T-cell (primary cell): Measurements from ENCODE around the gene TAF1C. TPM values are rescaled to one million over a fixed set of nuclear protein-coding genes. Genes with fewer than 3 reads are reported as not detected.

Source experiments
- ATAC-seq, 4 experiments: fragments of 200-7000 bp in 3 of 4; fragments of 150-1000 bp in 1 of 4; cut with Tn5 transposase; replicated peaks in 1 of 4; 1 replicate in 3 of 4; 2 replicates in 1 of 4; pipeline ENCODE4 v1.10.0; 2021; ENCODE audit warnings: moderate library complexity in 3 of 4, mild to moderate bottlenecking in 2 of 4, moderate number of reproducible peaks in 1 of 4
- CTCF ChIA-PET, 2 donors: fragments of 300-600 bp; sonication (Branson Sonifier 250); formaldehyde crosslinking; loops; one replicate each; lab custom pipeline; 2022; ENCODE audit warnings: antibody characterized with exemption in 2 of 2; lab: Charles Lee
- POLR2A ChIA-PET, 2 donors: fragments of 300-600 bp; sonication (Branson Sonifier 250); formaldehyde crosslinking; loops; one replicate each; lab custom pipeline; 2022; ENCODE audit warnings: antibody characterized with exemption in 2 of 2; lab: Charles Lee
- DNase-seq, 35 experiments: peaks; one replicate each; pipeline versions ENCODE4 v3.0.0 to v3.0.0-alpha.2; 2013 to 2023
- H3K27ac ChIP-seq: one replicate; pipeline ENCODE4 v1.5.1; 2013; ENCODE audit warnings: low read length
- H3K27me3 ChIP-seq, 2 experiments: replicated peaks in 1 of 2; 1 replicate in 1 of 2; 2 replicates in 1 of 2; pipeline versions ENCODE4 v1.6.1 to v1.7.0; 2013; ENCODE audit warnings: low read length in 1 of 2, mixed read lengths in 1 of 2; ENCODE audit not compliant: control insufficient read depth in 2 of 2, insufficient read depth in 2 of 2; ENCODE audit errors: extremely low read depth in 1 of 2
- H3K36me3 ChIP-seq, 2 donors: 1 replicate in 1 of 2; 2 replicates in 1 of 2; pipeline versions ENCODE4 v1.6.1 to v1.7.0; 2013; ENCODE audit warnings: low read length in 1 of 2; ENCODE audit not compliant: control insufficient read depth in 2 of 2, insufficient read depth in 1 of 2; ENCODE audit errors: extremely low read depth in 1 of 2
- H3K4me1 ChIP-seq, 2 experiments: 1 replicate in 1 of 2; 2 replicates in 1 of 2; pipeline versions ENCODE4 v1.6.1 to v1.7.0; 2013; ENCODE audit warnings: low read length in 2 of 2, mixed read lengths in 1 of 2; ENCODE audit not compliant: insufficient read depth in 2 of 2, control insufficient read depth in 1 of 2; ENCODE audit errors: extremely low read depth in 1 of 2
- H3K4me3 ChIP-seq, 2 donors: 1 replicate in 1 of 2; 2 replicates in 1 of 2; pipeline versions ENCODE4 v1.5.1 to v1.7.0; 2013; ENCODE audit warnings: mild to moderate bottlenecking in 2 of 2, low read length in 1 of 2, moderate library complexity in 1 of 2; ENCODE audit not compliant: control insufficient read depth in 1 of 2; ENCODE audit errors: extremely low read depth in 1 of 2
- H3K9me3 ChIP-seq: 2 replicates; pipeline ENCODE4 v1.7.0; 2013
- H3K27ac Mint-ChIP-seq, 2 donors: one replicate each; pipeline ENCODE4 v1.8.0; 2020 to 2021; ENCODE audit warnings: mild to moderate bottlenecking in 2 of 2, mixed read lengths in 2 of 2
- H3K27me3 Mint-ChIP-seq, 2 donors: one replicate each; pipeline ENCODE4 v1.8.0; 2021 to 2022; ENCODE audit warnings: mixed read lengths in 2 of 2
- H3K36me3 Mint-ChIP-seq: one replicate; pipeline ENCODE4 v1.8.0; 2021; ENCODE audit warnings: mixed read lengths
- H3K4me1 Mint-ChIP-seq, 3 donors: one replicate each; pipeline ENCODE4 v1.8.0; 2020 to 2022; ENCODE audit warnings: mixed read lengths in 3 of 3, mild to moderate bottlenecking in 1 of 3
- H3K4me3 Mint-ChIP-seq, 3 donors: one replicate each; pipeline ENCODE4 v1.8.0; 2020 to 2022; ENCODE audit warnings: mild to moderate bottlenecking in 3 of 3, mixed read lengths in 3 of 3, moderate library complexity in 3 of 3
- H3K9me3 Mint-ChIP-seq, 3 donors: one replicate each; pipeline ENCODE4 v1.8.0; 2020 to 2022; ENCODE audit warnings: mixed read lengths in 3 of 3
- WGBS: methylation state at CpG from one replicate; pipeline ENCODE4 v1.1.5; 2013; ENCODE audit warnings: missing lambda C conversion rate; ENCODE audit not compliant: insufficient coverage; 5-methylcytosine and 5-hydroxymethylcytosine counted together
- total RNA-seq, 35 experiments: library from RNA in 6 of 35; stranded (reverse) in 6 of 35; fragments of 120-200 nt in 1 of 35; gene quantifications; one replicate each; pipeline versions ENCODE4 v1.2.1 to v1.2.4 and lab custom pipeline; 2013 to 2026

TAF1C gene
- total RNA-seq, 5 donors from 2014 or later (not counting 1 experiment from before 2014, with no cell fraction given), result 81.9 to 97.6 (median 92.8) TPM

DNA sequence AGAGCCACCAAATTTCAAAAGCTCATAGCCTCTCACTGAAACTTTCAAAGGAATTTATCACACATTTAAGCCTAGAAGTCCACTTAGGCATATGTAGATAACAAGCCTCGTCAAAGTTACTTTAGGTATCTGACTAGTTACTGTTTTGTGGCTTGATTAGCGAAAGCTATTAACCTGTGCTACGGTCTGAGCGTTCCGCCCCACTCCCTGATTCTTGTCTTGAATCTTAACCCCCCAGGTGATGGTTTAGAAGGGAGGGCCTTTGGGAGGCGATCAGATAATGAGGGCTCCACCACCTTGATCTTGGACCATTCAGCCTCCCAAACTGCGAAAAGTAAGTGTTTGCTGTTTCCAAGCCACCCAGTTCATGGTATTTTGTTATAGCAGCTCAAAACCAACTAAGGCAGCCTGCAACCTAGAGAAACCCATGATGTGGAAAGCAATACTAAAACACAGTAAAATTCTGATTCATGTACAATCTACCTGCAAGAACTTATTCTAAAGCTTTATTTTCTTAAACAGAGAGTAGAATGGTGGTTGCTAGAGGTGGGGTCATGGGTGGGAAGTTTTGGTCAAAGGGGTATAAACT lies 49.0 kb downstream of the TAF1C start:
- H3K36me3 ChIP-seq, result no peaks in the 10 kb centered on the region
- no peak overlapping the region for H3K4me3 ChIP-seq
- H3K4me1 ChIP-seq, result peaks cover 0 to 8% of the 10 kb centered on the region in 2 experiments
- POLR2A ChIA-PET, result no interaction called here
- Mint-ChIP-seq H3K27me3 (no peaks in the 10 kb centered on the region), H3K36me3 (peaks cover 5% of the 10 kb centered on the region), H3K4me3 (no peak overlapping the region), H3K9me3 (no peaks in the 10 kb centered on the region), H3K4me1 (peaks cover 32 to 42% (median 34%) of the 10 kb centered on the region in 3 donors), H3K27ac (no peak overlapping the region)
- H3K9me3 ChIP-seq, result no peaks in the 10 kb centered on the region
- DNase-seq (no peak), ATAC-seq (no peak)
- H3K27me3 ChIP-seq, result no peaks in the 10 kb centered on the region
- no peak overlapping the region for H3K27ac ChIP-seq
- CTCF ChIA-PET, result interaction anchor here in 1 of 2 donors (0.7 kb wide), 1 partner anchor 25 kb away, joined by 3 read pairs; no protein-coding TSS in a partner anchor
- WGBS, result 100% methylated on average over 1 of the region's 7 CpGs

GRCh38 chr16:84137287-84137686 lies 49.6 kb downstream of the TAF1C start:
- H3K36me3 Mint-ChIP-seq, result peaks cover 4% of the 10 kb centered on the region
- no peaks in the 10 kb centered on the region for H3K36me3 ChIP-seq
- 93% methylated on average over 6 of the region's 8 CpGs for WGBS
- H3K9me3 ChIP-seq, result no peaks in the 10 kb centered on the region
- H3K4me1 ChIP-seq, result peaks cover 0 to 8% of the 10 kb centered on the region in 2 experiments
- ChIA-PET POLR2A (no interaction called here), CTCF (no interaction called here)
- no peak overlapping the region for H3K4me3 Mint-ChIP-seq
- ATAC-seq (no peak), DNase-seq (no peak)
- H3K27me3 Mint-ChIP-seq, result no peaks in the 10 kb centered on the region
- no peaks in the 10 kb centered on the region for H3K27me3 ChIP-seq
- no peak overlapping the region for H3K4me3 ChIP-seq
- H3K27ac Mint-ChIP-seq, result no peak overlapping the region
- H3K27ac ChIP-seq, result no peak overlapping the region
- no peaks in the 10 kb centered on the region for H3K9me3 Mint-ChIP-seq
- peaks cover 33 to 39% (median 34%) of the 10 kb centered on the region in 3 donors for H3K4me1 Mint-ChIP-seq

DNA sequence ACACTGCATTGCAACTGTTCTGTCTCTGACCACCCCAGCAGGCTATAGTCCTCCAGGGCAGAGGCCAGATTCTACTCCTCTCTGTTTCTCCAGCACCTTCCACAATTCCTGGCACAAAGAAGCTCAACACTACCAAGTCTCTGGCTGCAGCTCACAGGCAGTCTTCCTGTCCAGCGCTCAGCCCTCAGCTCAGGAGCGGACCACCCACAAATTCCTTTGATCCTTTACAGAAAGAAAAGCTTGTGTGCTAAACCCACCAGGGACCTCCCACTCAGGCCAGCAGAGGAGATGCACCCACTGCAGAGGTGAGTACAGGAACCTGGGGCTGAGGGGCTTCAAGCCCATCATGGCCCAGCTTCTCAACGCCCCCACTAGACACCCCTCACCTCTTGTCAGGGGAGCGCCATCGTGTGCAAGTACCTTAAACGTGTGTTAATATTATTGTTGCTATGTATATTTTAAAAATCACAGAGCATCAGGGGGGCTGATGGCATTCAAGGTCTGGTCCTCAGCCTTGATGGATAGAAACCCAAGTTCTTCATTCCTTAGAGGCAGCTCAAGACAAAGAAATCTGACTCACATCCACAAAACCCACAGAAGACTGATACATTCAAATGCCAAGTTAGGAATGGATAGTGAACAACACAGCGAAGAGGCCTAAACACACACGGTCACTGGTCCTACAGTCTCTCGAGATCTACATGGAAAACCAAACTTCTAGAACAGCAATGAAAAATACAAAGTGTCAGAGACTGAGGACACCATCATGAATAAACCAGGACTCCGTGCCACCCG lies 50.3 kb downstream of the TAF1C start:
- Mint-ChIP-seq H3K9me3 (no peaks in the 10 kb centered on the region), H3K4me1 (peaks cover 29 to 36% (median 30%) of the 10 kb centered on the region in 3 donors), H3K4me3 (no peak overlapping the region), H3K27ac (no peak overlapping the region), H3K27me3 (no peaks in the 10 kb centered on the region), H3K36me3 (peaks cover 4% of the 10 kb centered on the region)
- ATAC-seq (no peak), DNase-seq (no peak)
- no peak overlapping the region for H3K27ac ChIP-seq
- CTCF ChIA-PET, result no interaction called here
- 100% methylated on average over 3 of the region's 11 CpGs for WGBS
- H3K36me3 ChIP-seq, result no peaks in the 10 kb centered on the region
- POLR2A ChIA-PET, result interaction anchor here in 1 of 2 donors (0.6 kb wide), 1 partner anchor 294 kb away, joined by 3 read pairs; no protein-coding TSS in a partner anchor
- no peaks in the 10 kb centered on the region for H3K9me3 ChIP-seq
- no peak overlapping the region for H3K4me3 ChIP-seq
- no peaks in the 10 kb centered on the region for H3K27me3 ChIP-seq
- H3K4me1 ChIP-seq, result peaks cover 0 to 8% of the 10 kb centered on the region in 2 experiments

- no peak for DNase-seq
- POLR2A ChIA-PET, result no interaction called here
- H3K9me3 Mint-ChIP-seq, result no peaks in the 10 kb centered on the region
These were observed 54.2 kb downstream of the TAF1C start for GRCh38 chr16:84132527-84133285.

GRCh38 chr16:84131117-84131516 lies 55.7 kb downstream of the TAF1C start:
- H3K9me3 Mint-ChIP-seq, result no peaks in the 10 kb centered on the region
- no peaks in the 10 kb centered on the region for H3K27me3 Mint-ChIP-seq
- Histone ChIP-seq H3K27me3 (no peaks in the 10 kb centered on the region), H3K4me1 (no peaks in the 10 kb centered on the region), H3K4me3 (no peak overlapping the region), H3K36me3 (peaks cover 9 to 11% of the 10 kb centered on the region in 2 donors), H3K27ac (no peak overlapping the region), H3K9me3 (no peaks in the 10 kb centered on the region)
- POLR2A ChIA-PET, result no interaction called here
- ATAC-seq (no peak), DNase-seq (no peak)
- CTCF ChIA-PET, result interaction anchor here in 1 of 2 donors (0.8 kb wide), 1 partner anchor 56 kb away, joined by 3 read pairs; no protein-coding TSS in a partner anchor
- peaks cover 28% of the 10 kb centered on the region for H3K36me3 Mint-ChIP-seq
- H3K4me1 Mint-ChIP-seq, result peaks cover 0 to 8% (median 2%) of the 10 kb centered on the region in 3 donors
- WGBS, result 94% methylated on average over 3 of the region's 5 CpGs
- no peak overlapping the region for H3K27ac Mint-ChIP-seq
- H3K4me3 Mint-ChIP-seq, result no peak overlapping the region

More at GRCh38 chr16:84132527-84133285, 54.2 kb downstream of the TAF1C start:
- H3K27me3 ChIP-seq, result no peaks in the 10 kb centered on the region
- H3K36me3 ChIP-seq, result peaks cover 9 to 11% of the 10 kb centered on the region in 2 donors
- Mint-ChIP-seq H3K4me1 (peaks cover 6 to 13% (median 10%) of the 10 kb centered on the region in 3 donors), H3K4me3 (no peak overlapping the region), H3K27ac (no peak overlapping the region), H3K27me3 (no peaks in the 10 kb centered on the region), H3K36me3 (peaks cover 22% of the 10 kb centered on the region)
- 100% methylated on average over 1 of the region's 7 CpGs for WGBS
- no peak overlapping the region for H3K4me3 ChIP-seq
- no peak overlapping the region for H3K27ac ChIP-seq
- H3K9me3 ChIP-seq, result no peaks in the 10 kb centered on the region
- CTCF ChIA-PET, result no interaction called here
- ATAC-seq, result no peak
- H3K4me1 ChIP-seq, result no peaks in the 10 kb centered on the region
